ENCODE data around the gene SEC11A. TPM values are rescaled to one million over a fixed set of nuclear protein-coding genes. Genes with fewer than 3 reads are reported as not detected.
"Not testable (repeated sequence)": the region's sequence is repeated elsewhere in the genome, so short reads cannot be mapped to it uniquely, and the experiment has no call there.

SEC11A gene
- total and polyA plus RNA-seq, 2 donors (not counting 1 experiment from before 2014, with no cell fraction given) = 23.1 to 78.0 TPM

DNA sequence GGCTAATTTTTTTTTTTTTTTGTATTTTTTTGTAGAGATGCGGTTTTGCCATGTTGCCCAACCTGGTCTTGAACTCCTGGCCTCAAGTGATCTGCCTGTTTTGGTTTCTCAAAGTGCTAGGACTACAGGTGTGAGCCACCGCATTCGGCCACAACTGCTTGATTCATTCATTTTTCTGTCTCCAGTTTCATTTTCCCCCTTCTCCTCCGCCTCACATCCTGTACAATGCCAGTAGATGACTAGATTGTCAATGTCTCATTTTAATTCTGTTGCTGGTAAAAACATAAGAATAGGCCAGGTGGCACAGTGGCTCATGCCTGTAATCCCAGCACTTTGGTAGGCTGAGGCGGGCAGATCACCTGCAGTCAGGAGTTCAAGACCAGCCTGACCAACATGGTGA, 20.4 kb upstream of the SEC11A start:
- H2AFZ ChIP-seq (ENCODE audit: insufficient read depth, low read depth, low read length, poor library complexity, severe bottlenecking) = no peak overlapping the region
- WGBS (ENCODE audit: insufficient coverage) = 100% methylated on average over 2 of the region's 5 CpGs
- peaks cover 14% of the 10 kb centered on the region for H3K79me2 ChIP-seq (ENCODE audit: control insufficient read depth, insufficient read depth, low read length)
- H3K9ac ChIP-seq (ENCODE audit: low read length) = no peak overlapping the region
- Mint-ChIP-seq H3K27me3 (no peaks in the 10 kb centered on the region), H3K27ac (peak overlapping the region; percentile 91), H3K4me3 (peak overlapping the region; percentile 70), H3K4me1 (peaks cover 37% of the 10 kb centered on the region), H3K9me3 (ENCODE audit: insufficient read depth) (no peaks in the 10 kb centered on the region)
- H3K27me3 ChIP-seq (replicated peaks in 1 of 4; ENCODE audit: control extremely low read depth in 1 of 4, control insufficient read depth in 3 of 4, insufficient read depth in 4 of 4, low read length in 3 of 4) = no peaks in the 10 kb centered on the region
- peak overlapping the region in 1 of 2 donors; percentile 66 for H3K27ac ChIP-seq (ENCODE audit: low read length in 2 of 2)
- H4K20me1 ChIP-seq (ENCODE audit: control insufficient read depth, insufficient read depth, low read length, poor library complexity, severe bottlenecking) = no peaks in the 10 kb centered on the region
- ChIA-PET CTCF (interaction anchor here (0.7 to 4.0 kb wide), 6 partner anchors 10 to 138 kb away, joined by 3 to 25 read pairs (median 20); partner anchors contain the start of gene SEC11A), POLR2A (interaction anchor here (0.6 to 4.7 kb wide), 5 partner anchors 11 to 245 kb away, joined by 3 to 48 read pairs (median 7); partner anchors contain the start of gene SEC11A)
- peaks cover 39 to 49% of the 10 kb centered on the region in 2 donors for H3K4me1 ChIP-seq (ENCODE audit: control insufficient read depth in 2 of 2, insufficient read depth in 2 of 2, low read length in 2 of 2)
- no peaks in the 10 kb centered on the region for H3K36me3 ChIP-seq (replicated peaks in 1 of 2; ENCODE audit: control extremely low read depth in 1 of 2, control insufficient read depth in 1 of 2, extremely low read depth in 1 of 2, insufficient read depth in 2 of 2, low read length in 1 of 2)
- DNase-seq = peak; percentile 60
- H3K4me3 ChIP-seq (ENCODE audit: control extremely low read depth in 1 of 5, extremely low read depth in 1 of 5, insufficient read depth in 1 of 5, low read depth in 2 of 5, low read length in 4 of 5) = no peak overlapping the region
- no peaks in the 10 kb centered on the region for H3K9me3 ChIP-seq (ENCODE audit: control extremely low read depth in 1 of 3, control insufficient read depth in 2 of 3, insufficient read depth in 1 of 3, low read length in 2 of 3)
- peak overlapping the region; percentile 88 for H3K4me2 ChIP-seq (replicated peaks; ENCODE audit: low read depth, low read length, poor library complexity, severe bottlenecking)
- intact Hi-C loops (cut with micrococcal nuclease) = no loop called here
- ATAC-seq (ENCODE audit: low read depth) = peak; percentile 16
- no peak for TF ChIP-seq EZH2 (IDR thresholded peaks at IDR 0.05; ENCODE audit: borderline replicate concordance, insufficient read depth, low read depth, low read length, poor library complexity, severe bottlenecking)
- TF ChIP-seq, protein P1, sequence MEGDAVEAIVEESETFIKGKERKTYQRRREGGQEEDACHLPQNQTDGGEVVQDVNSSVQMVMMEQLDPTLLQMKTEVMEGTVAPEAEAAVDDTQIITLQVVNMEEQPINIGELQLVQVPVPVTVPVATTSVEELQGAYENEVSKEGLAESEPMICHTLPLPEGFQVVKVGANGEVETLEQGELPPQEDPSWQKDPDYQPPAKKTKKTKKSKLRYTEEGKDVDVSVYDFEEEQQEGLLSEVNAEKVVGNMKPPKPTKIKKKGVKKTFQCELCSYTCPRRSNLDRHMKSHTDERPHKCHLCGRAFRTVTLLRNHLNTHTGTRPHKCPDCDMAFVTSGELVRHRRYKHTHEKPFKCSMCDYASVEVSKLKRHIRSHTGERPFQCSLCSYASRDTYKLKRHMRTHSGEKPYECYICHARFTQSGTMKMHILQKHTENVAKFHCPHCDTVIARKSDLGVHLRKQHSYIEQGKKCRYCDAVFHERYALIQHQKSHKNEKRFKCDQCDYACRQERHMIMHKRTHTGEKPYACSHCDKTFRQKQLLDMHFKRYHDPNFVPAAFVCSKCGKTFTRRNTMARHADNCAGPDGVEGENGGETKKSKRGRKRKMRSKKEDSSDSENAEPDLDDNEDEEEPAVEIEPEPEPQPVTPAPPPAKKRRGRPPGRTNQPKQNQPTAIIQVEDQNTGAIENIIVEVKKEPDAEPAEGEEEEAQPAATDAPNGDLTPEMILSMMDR (IDR thresholded peaks at IDR 0.05) = no peak

DNA sequence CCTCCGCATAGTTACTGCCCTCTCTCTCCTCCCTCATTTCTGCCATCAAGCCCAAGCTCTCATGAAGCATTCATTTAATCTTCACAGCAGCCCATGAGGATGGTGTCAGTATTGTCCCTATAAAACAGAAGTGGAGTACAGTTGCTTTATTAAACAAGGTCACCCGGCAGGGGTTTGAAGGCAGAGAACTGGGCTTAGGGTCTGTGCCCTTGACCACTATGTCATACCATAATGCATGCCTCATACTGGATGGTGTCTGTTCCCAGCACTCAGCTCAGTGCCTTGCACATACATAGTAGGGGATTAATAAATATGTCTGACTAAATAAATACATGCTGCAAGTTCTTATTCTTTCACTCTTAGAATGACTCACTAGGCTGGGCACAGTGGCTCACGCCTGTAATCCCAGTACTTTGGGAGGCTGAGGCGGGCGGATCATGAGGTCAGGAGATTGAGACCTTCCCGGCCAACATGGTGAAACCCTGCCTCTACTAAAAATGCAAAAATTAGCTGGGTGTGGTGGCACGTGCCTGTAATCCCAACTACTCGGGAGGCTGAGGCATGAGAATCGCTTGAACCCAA, 19.6 kb upstream of the SEC11A start:
- peak overlapping the region; percentile 77 for H3K4me3 Mint-ChIP-seq

More for the DNA sequence above, 19.6 kb upstream of the SEC11A start:
- H3K27ac Mint-ChIP-seq = peak overlapping the region; percentile 87
- Histone ChIP-seq H3K4me1 (ENCODE audit: control insufficient read depth in 2 of 2, insufficient read depth in 2 of 2, low read length in 2 of 2) (peaks cover 39 to 55% of the 10 kb centered on the region in 2 donors), H2AFZ (ENCODE audit: insufficient read depth, low read depth, low read length, poor library complexity, severe bottlenecking) (peak overlapping the region; percentile 64), H3K4me3 (ENCODE audit: control extremely low read depth in 1 of 5, extremely low read depth in 1 of 5, insufficient read depth in 1 of 5, low read depth in 2 of 5, low read length in 4 of 5) (peak overlapping the region; percentile 0 to 58 (median 39)), H3K79me2 (ENCODE audit: control insufficient read depth, insufficient read depth, low read length) (peaks cover 14% of the 10 kb centered on the region), H3K9ac (ENCODE audit: low read length) (peak overlapping the region; percentile 54), H3K4me2 (replicated peaks; ENCODE audit: low read depth, low read length, poor library complexity, severe bottlenecking) (peak overlapping the region; percentile 88), H3K27ac (ENCODE audit: low read length in 2 of 2) (peak overlapping the region; percentile 45 to 61)
- peaks cover 40% of the 10 kb centered on the region for H3K4me1 Mint-ChIP-seq
- intact Hi-C loops (cut with micrococcal nuclease) = loop anchor here (1.0 kb wide), 4 partner anchors 10 to 81 kb away; partner anchors contain the start of genes SEC11A, WDR73 and ZNF592
- H3K27me3 Mint-ChIP-seq; DNase-seq; H3K36me3 ChIP-seq (replicated peaks in 1 of 2; ENCODE audit: control extremely low read depth in 1 of 2, control insufficient read depth in 1 of 2, extremely low read depth in 1 of 2, insufficient read depth in 2 of 2, low read length in 1 of 2); H3K9me3 Mint-ChIP-seq (ENCODE audit: insufficient read depth); H3K27me3 ChIP-seq (replicated peaks in 1 of 4; ENCODE audit: control extremely low read depth in 1 of 4, control insufficient read depth in 3 of 4, insufficient read depth in 4 of 4, low read length in 3 of 4); H4K20me1 ChIP-seq (ENCODE audit: control insufficient read depth, insufficient read depth, low read length, poor library complexity, severe bottlenecking); H3K9me3 ChIP-seq (ENCODE audit: control extremely low read depth in 1 of 3, control insufficient read depth in 2 of 3, insufficient read depth in 1 of 3, low read length in 2 of 3): not testable (repeated sequence)
- CTCF ChIA-PET = interaction anchor here (0.6 to 4.0 kb wide), 13 partner anchors 11 to 137 kb away, joined by 3 to 25 read pairs (median 6); partner anchors contain the start of genes SEC11A and WDR73
- 81% methylated on average over 6 of the region's 9 CpGs for WGBS (ENCODE audit: insufficient coverage)
- POLR2A ChIA-PET = interaction anchor here (0.6 to 4.7 kb wide), 9 partner anchors 11 to 245 kb away, joined by 3 to 48 read pairs (median 7); partner anchors contain the start of gene SEC11A
- ATAC-seq (ENCODE audit: low read depth) = peak; percentile 28
